DND-41 (cell line): Measurements from ENCODE around the gene EXOC3L4.
"Not testable (repeated sequence)": the region's sequence is repeated elsewhere in the genome, so short reads cannot be mapped to it uniquely, and the experiment has no call there.

Source experiments
- ATAC-seq: fragments of 200-7000 bp; cut with Tn5 transposase; 3 replicates; pipeline ENCODE4 v1.9.1; 2021; ENCODE audit warnings: low read depth; ENCODE audit not compliant: insufficient read depth
- DNase-seq: peaks from one replicate; pipeline ENCODE4 v3.0.0-alpha.2; 2020
- H2AFZ ChIP-seq: 2 replicates; pipeline ENCODE4 v1.6.0; 2012; ENCODE audit warnings: low read depth, low read length
- H3K27ac ChIP-seq: 2 replicates; pipeline ENCODE4 v1.5.1; 2012; ENCODE audit warnings: low read length, inconsistent platforms
- H3K27me3 ChIP-seq: fragments of 200-600 bp; sonication (generic); 2 replicates; pipeline ENCODE4 v1.6.0; 2012; ENCODE audit warnings: low read length, mild to moderate bottlenecking, inconsistent platforms; ENCODE audit not compliant: insufficient read depth, poor library complexity
- H3K36me3 ChIP-seq: 2 replicates; pipeline ENCODE4 v1.5.1; 2012; ENCODE audit warnings: low read length, inconsistent platforms; ENCODE audit not compliant: insufficient read depth
- H3K4me1 ChIP-seq: 2 replicates; pipeline ENCODE4 v1.5.1; 2012; ENCODE audit warnings: mild to moderate bottlenecking, low read length; ENCODE audit not compliant: insufficient read depth
- H3K4me2 ChIP-seq: 2 replicates; pipeline ENCODE4 v1.6.0; 2012; ENCODE audit warnings: mild to moderate bottlenecking, moderate library complexity, low read length, inconsistent platforms; ENCODE audit not compliant: insufficient read depth
- H3K4me3 ChIP-seq, 2 experiments: fragments of 200-600 bp in 1 of 2; shearing (Covaris generic) in 1 of 2; 2 replicates each; pipeline ENCODE4 v1.5.1; 2012 to 2016; ENCODE audit warnings: inconsistent platforms in 2 of 2, low read length in 2 of 2, mild to moderate bottlenecking in 2 of 2, low read depth in 1 of 2, moderate library complexity in 1 of 2
- H3K79me2 ChIP-seq: 2 replicates; pipeline ENCODE4 v1.6.0; 2012; ENCODE audit warnings: low read length, inconsistent platforms; ENCODE audit not compliant: insufficient read depth
- H3K9ac ChIP-seq: 2 replicates; pipeline ENCODE4 v1.6.0; 2012; ENCODE audit warnings: low read depth, mild to moderate bottlenecking, inconsistent platforms, low read length, moderate library complexity
- H3K9me3 ChIP-seq: 2 replicates; pipeline ENCODE4 v1.5.1; 2012; ENCODE audit warnings: low read length, moderate library complexity, mild to moderate bottlenecking, inconsistent platforms; ENCODE audit not compliant: insufficient read depth, severe bottlenecking
- H4K20me1 ChIP-seq: 2 replicates; pipeline ENCODE4 v1.6.0; 2012; ENCODE audit warnings: low read length; ENCODE audit not compliant: insufficient read depth
- CTCF ChIP-seq: IDR thresholded peaks from 2 replicates; pipeline ENCODE4 v1.5.1; 2012; ENCODE audit warnings: borderline replicate concordance, low read length, moderate library complexity, mild to moderate bottlenecking; ENCODE audit not compliant: poor library complexity, severe bottlenecking; ENCODE audit errors: extremely low read depth
- EZH2 ChIP-seq: IDR thresholded peaks from 3 replicates; pipeline ENCODE4 v1.6.1; 2012; ENCODE audit warnings: borderline replicate concordance, low read depth, mild to moderate bottlenecking, moderate library complexity, low read length, inconsistent platforms; ENCODE audit not compliant: severe bottlenecking

Gene EXOC3L4

DNA sequence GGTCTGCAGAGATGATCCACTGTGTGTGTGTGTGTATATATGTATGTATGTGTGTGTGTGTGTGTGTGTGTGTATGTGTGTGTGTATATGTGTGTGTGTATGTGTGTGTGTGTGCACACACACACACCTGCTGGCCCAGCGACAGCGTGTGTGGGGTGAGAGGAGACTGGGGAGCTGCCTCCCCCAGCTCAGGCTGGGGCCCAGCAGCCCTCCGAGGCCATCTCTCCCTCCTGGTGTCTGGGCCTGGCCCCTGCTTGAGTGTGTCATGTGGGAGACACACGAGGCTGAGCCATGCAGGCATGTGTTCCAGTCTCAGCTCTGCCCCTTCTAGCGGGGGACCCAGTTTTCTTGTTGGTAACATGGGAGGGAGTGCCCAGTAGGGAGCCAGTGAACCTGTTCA lies 18.8 kb downstream of the EXOC3L4 start:
- H3K4me1 ChIP-seq = no peaks in the 10 kb centered on the region
- no peak overlapping the region for H2AFZ ChIP-seq
- H3K36me3 ChIP-seq = no peaks in the 10 kb centered on the region
- no peak overlapping the region for H3K27ac ChIP-seq
- ATAC-seq = no peak
- no peak for TF ChIP-seq EZH2
- TF ChIP-seq CTCF = no peak
- no peaks in the 10 kb centered on the region for H3K27me3 ChIP-seq
- H4K20me1 ChIP-seq = no peaks in the 10 kb centered on the region
- H3K4me3 ChIP-seq = no peak overlapping the region
- H3K4me2 ChIP-seq = no peak overlapping the region
- no peaks in the 10 kb centered on the region for H3K9me3 ChIP-seq
- no peak for DNase-seq
- H3K9ac ChIP-seq = no peak overlapping the region
- no peaks in the 10 kb centered on the region for H3K79me2 ChIP-seq

DNA sequence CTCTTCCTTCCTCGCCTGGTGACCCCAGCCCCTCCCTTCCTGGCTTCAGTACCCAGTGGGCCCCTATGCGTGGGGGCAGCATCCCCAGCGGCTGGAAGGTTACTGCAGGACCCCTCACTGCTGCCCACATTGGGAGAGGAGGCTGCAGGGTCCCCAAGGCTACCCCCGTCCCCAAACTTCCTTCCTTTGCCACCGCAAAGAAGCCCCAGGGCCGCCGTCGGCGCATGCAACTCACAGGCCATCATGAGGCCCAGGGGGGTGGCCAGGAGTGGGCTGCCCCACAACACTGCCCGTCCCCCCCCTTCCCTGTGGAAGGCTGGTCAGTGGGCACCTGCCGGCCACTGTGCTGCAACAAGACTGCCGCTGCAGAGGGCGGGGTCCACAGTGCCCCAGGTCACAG lies 19.2 kb downstream of the EXOC3L4 start:
- no peak for ATAC-seq
- Histone ChIP-seq H3K9ac (no peak overlapping the region), H3K4me3 (no peak overlapping the region), H3K9me3 (no peaks in the 10 kb centered on the region), H3K36me3 (no peaks in the 10 kb centered on the region), H3K27me3 (no peaks in the 10 kb centered on the region), H3K79me2 (no peaks in the 10 kb centered on the region), H3K27ac (no peak overlapping the region), H2AFZ (no peak overlapping the region), H3K4me1 (no peaks in the 10 kb centered on the region), H4K20me1 (no peaks in the 10 kb centered on the region), H3K4me2 (no peak overlapping the region)
- no peak for DNase-seq
- TF ChIP-seq CTCF (no peak), EZH2 (no peak)

DNA sequence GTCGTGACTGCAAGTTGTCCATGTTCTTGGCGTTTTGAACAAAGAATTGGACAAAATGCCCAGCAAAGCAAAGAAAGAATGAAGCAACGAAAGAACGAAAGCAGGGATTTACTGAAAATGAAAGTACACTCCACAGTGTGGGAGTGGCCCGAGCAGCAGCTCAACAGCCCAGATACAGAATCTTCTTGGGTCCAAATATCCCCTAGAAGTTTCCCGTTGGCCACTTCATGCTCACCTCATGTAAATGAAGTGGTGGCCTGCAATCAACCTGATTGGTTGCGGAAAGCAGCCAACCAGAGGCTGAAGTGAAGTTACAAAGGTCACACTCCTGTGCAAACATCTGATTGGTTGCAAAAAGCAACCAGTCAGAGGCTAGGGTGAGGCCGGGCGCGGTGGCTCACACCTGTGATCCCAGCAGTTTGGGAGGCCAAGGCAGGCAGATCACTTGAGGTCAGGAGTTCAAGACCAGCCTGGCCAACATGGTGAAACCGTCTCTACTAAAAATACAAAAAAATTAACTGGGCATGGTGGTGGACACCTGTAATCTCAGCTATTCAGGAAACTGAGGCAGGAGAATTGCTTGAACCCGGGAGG lies 20.7 kb downstream of the EXOC3L4 start:
- not testable (repeated sequence) for H3K4me3 ChIP-seq, DNase-seq, H3K27ac ChIP-seq

DNA sequence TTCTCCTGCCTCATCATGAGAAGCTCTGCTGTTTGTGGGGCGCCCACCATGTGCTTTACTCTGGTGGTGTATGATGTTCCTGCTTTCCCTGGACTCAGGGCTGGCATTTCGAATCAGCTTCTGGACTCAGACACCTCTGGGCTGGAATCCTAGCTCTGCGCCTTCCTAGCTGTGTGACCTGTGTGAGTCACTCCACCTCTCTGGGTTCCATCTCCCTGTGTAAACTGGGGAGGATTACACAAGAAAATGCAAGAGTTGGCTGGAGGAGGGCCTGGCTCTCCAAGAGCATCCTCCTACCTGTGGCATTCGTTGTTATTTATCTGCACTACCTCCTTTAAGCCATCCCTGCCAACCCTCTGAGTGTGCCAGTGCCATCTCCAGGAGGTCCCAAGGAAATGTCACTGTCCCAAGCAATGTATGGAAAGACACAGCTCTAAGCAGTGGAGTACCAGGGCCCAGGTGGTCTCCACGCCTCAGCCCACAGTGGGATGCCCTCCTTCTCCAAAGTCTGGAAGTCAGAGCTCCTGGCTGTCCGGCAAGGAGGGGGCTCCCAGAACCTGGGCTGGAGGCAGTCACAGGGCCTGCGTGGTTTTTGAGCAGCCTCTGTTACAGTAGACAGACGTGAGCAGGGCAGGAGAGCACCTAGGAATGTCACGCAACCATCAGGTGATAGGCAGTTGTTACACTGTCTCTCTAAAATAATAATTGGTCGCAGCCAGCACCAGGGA lies 21.5 kb downstream of the EXOC3L4 start:
- Histone ChIP-seq H3K4me1 (no peaks in the 10 kb centered on the region), H3K9me3 (no peaks in the 10 kb centered on the region), H4K20me1 (no peaks in the 10 kb centered on the region), H3K79me2 (no peaks in the 10 kb centered on the region), H3K27ac (no peak overlapping the region), H3K36me3 (no peaks in the 10 kb centered on the region), H3K4me2 (no peak overlapping the region), H3K27me3 (no peaks in the 10 kb centered on the region), H2AFZ (no peak overlapping the region), H3K9ac (no peak overlapping the region), H3K4me3 (no peak overlapping the region)
- TF ChIP-seq CTCF = no peak
- TF ChIP-seq EZH2 = no peak
- DNase-seq (no peak), ATAC-seq (no peak)

More for the DNA sequence above, 20.7 kb downstream of the EXOC3L4 start:
- H3K36me3 ChIP-seq, H3K27me3 ChIP-seq, H3K9ac ChIP-seq, H3K9me3 ChIP-seq, ATAC-seq, H3K4me1 ChIP-seq, H4K20me1 ChIP-seq, H3K4me2 ChIP-seq, H2AFZ ChIP-seq, H3K79me2 ChIP-seq: not testable (repeated sequence)
